ENCODE data around the gene SKIC2. TPM values are rescaled to one million over a fixed set of nuclear protein-coding genes. Genes with fewer than 3 reads are reported as not detected.

The SKIC2 gene
- total and polyA plus RNA-seq, 10 of the 15 experiments (the other 5 are each of a cell fraction or from before 2014, with no cell fraction given) = 3.3 to 79.2 (median 32.5) TPM

GRCh38 chr6:31954511-31954910 is 4.5 kb upstream of the SKIC2 start:
- Histone ChIP-seq H3K4me1 (ENCODE audit: control insufficient read depth, insufficient read depth, low read length) (peaks cover 3% of the 10 kb centered on the region), H3K79me2 (ENCODE audit: control insufficient read depth, insufficient read depth, low read length) (peaks cover 18% of the 10 kb centered on the region), H3K27ac (ENCODE audit: control insufficient read depth, insufficient read depth) (no peak overlapping the region), H3K27me3 (replicated peaks in 1 of 2; ENCODE audit: control insufficient read depth in 2 of 2, insufficient read depth in 2 of 2, low read length in 1 of 2) (no peaks in the 10 kb centered on the region), H3K4me2 (ENCODE audit: control insufficient read depth, insufficient read depth) (no peak overlapping the region), H3K9ac (ENCODE audit: control insufficient read depth, insufficient read depth, low read length) (no peak overlapping the region), H3K9me3 (replicated peaks; ENCODE audit: control insufficient read depth, insufficient read depth, low read length) (no peaks in the 10 kb centered on the region), H4K20me1 (ENCODE audit: control insufficient read depth, insufficient read depth) (no peaks in the 10 kb centered on the region), H2AFZ (ENCODE audit: control insufficient read depth, low read depth, low read length) (no peak overlapping the region), H3K36me3 (ENCODE audit: control insufficient read depth in 2 of 2, insufficient read depth in 2 of 2, low read length in 1 of 2) (peaks cover 8 to 21% of the 10 kb centered on the region in 2 experiments), H3K4me3 (no peak overlapping the region)
- no peak for ATAC-seq
- ChIA-PET SMC1A (ENCODE audit: uncharacterized antibody, unreplicated experiment) (no interaction called here), CTCF (no interaction called here), POLR2A (no interaction called here), RAD21 (ENCODE audit: unreplicated experiment) (interaction anchor here (0.6 kb wide), 1 partner anchor 15 kb away, joined by 4 read pairs; no protein-coding TSS in a partner anchor)
- WGBS (ENCODE audit: insufficient coverage, insufficient replicate concordance, low lambda C conversion rate, missing lambda C conversion rate) = 98% methylated on average over 28 of the region's 28 CpGs
- FAIRE-seq = no peak
- TF ChIP-seq RAD51 (IDR thresholded peaks at IDR 0.05) (no peak), NRF1 (conservative IDR thresholded peaks at IDR 0.05; ENCODE audit: low read depth, low read length) (no peak)
- TF ChIP-seq, protein P1, sequence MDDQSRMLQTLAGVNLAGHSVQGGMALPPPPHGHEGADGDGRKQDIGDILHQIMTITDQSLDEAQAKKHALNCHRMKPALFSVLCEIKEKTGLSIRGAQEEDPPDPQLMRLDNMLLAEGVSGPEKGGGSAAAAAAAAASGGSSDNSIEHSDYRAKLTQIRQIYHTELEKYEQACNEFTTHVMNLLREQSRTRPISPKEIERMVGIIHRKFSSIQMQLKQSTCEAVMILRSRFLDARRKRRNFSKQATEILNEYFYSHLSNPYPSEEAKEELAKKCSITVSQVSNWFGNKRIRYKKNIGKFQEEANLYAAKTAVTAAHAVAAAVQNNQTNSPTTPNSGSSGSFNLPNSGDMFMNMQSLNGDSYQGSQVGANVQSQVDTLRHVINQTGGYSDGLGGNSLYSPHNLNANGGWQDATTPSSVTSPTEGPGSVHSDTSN (IDR thresholded peaks at IDR 0.05; ENCODE audit: insufficient replicate concordance, low read depth, low read length) = no peak
- TF ChIP-seq, protein P2, sequence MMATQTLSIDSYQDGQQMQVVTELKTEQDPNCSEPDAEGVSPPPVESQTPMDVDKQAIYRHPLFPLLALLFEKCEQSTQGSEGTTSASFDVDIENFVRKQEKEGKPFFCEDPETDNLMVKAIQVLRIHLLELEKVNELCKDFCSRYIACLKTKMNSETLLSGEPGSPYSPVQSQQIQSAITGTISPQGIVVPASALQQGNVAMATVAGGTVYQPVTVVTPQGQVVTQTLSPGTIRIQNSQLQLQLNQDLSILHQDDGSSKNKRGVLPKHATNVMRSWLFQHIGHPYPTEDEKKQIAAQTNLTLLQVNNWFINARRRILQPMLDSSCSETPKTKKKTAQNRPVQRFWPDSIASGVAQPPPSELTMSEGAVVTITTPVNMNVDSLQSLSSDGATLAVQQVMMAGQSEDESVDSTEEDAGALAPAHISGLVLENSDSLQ (IDR thresholded peaks at IDR 0.05) = no peak
- intact Hi-C loops (cut with micrococcal nuclease; ENCODE audit: unreplicated experiment) (no loop called here), in situ Hi-C loops (cut with MboI) (no loop called here)
- no TSS peak for BruUV-seq (replicated peaks)
- DNase-seq (ENCODE audit: low read depth, low spot score) = no peak

GRCh38 chr6:31956796-31957195 is 2.2 kb upstream of the SKIC2 start:
- intact Hi-C loops (cut with micrococcal nuclease; ENCODE audit: unreplicated experiment) (no loop called here), in situ Hi-C loops (cut with MboI) (no loop called here)
- FAIRE-seq (no peak), DNase-seq (ENCODE audit: low read depth, low spot score) (no peak), ATAC-seq (no peak)
- Histone ChIP-seq H3K4me2 (ENCODE audit: control insufficient read depth, insufficient read depth) (no peak overlapping the region), H3K36me3 (ENCODE audit: control insufficient read depth in 2 of 2, insufficient read depth in 2 of 2, low read length in 1 of 2) (peaks cover 8 to 21% of the 10 kb centered on the region in 2 experiments), H3K27me3 (replicated peaks in 1 of 2; ENCODE audit: control insufficient read depth in 2 of 2, insufficient read depth in 2 of 2, low read length in 1 of 2) (no peaks in the 10 kb centered on the region), H3K4me1 (ENCODE audit: control insufficient read depth, insufficient read depth, low read length) (peaks cover 11% of the 10 kb centered on the region), H2AFZ (ENCODE audit: control insufficient read depth, low read depth, low read length) (no peak overlapping the region), H3K9me3 (replicated peaks; ENCODE audit: control insufficient read depth, insufficient read depth, low read length) (no peaks in the 10 kb centered on the region), H3K4me3 (no peak overlapping the region), H4K20me1 (ENCODE audit: control insufficient read depth, insufficient read depth) (no peaks in the 10 kb centered on the region), H3K27ac (ENCODE audit: control insufficient read depth, insufficient read depth) (no peak overlapping the region), H3K9ac (ENCODE audit: control insufficient read depth, insufficient read depth, low read length) (no peak overlapping the region), H3K79me2 (ENCODE audit: control insufficient read depth, insufficient read depth, low read length) (peaks cover 27% of the 10 kb centered on the region)
- no TSS peak for BruUV-seq (replicated peaks)
- CTCF ChIA-PET = interaction anchor here (2.5 kb wide), 1 partner anchor 17 kb away, joined by 7 read pairs; no protein-coding TSS in a partner anchor
- RAD21 ChIA-PET (ENCODE audit: unreplicated experiment) = no interaction called here
- SMC1A ChIA-PET (ENCODE audit: uncharacterized antibody, unreplicated experiment) = interaction anchor here (1.5 kb wide), 1 partner anchor 59 kb away, joined by 4 read pairs; the partner anchor contains the start of gene EHMT2
- 91% methylated on average over 3 of the region's 3 CpGs for WGBS (ENCODE audit: insufficient coverage, insufficient replicate concordance, low lambda C conversion rate, missing lambda C conversion rate)
- POLR2A ChIA-PET = interaction anchor here (0.9 to 4.4 kb wide), 3 partner anchors 16 to 340 kb away, joined by 3 to 48 read pairs (median 3); partner anchors contain the start of gene DXO
- TF ChIP-seq BMI1 (IDR thresholded peaks at IDR 0.05; ENCODE audit: borderline replicate concordance) (no peak), SREBF2 (IDR thresholded peaks at IDR 0.05; ENCODE audit: low read length) (no peak), ZNF207 (IDR thresholded peaks at IDR 0.05; ENCODE audit: borderline replicate concordance) (no peak), RBBP5 (conservative IDR thresholded peaks at IDR 0.05) (no peak), NR2F1 (conservative IDR thresholded peaks at IDR 0.05) (no peak), ZNF592 (IDR thresholded peaks at IDR 0.05) (no peak), CREM (IDR thresholded peaks at IDR 0.05; ENCODE audit: low read depth) (no peak), CHD4 (IDR thresholded peaks at IDR 0.05) (no peak), BCL11A (IDR thresholded peaks at IDR 0.05; ENCODE audit: low read depth, low read length) (no peak)

All from GM12878 (cell line).